CD14-positive monocyte (primary cell): ENCODE measurements around the gene NOS1. TPM values are rescaled to one million over a fixed set of nuclear protein-coding genes. Genes with fewer than 3 reads are reported as not detected.

Source experiments
- DNase-seq, 3 donors: peaks; one replicate each; pipeline ENCODE4 v3.0.0-alpha.2; 2011 to 2022
- H2AFZ ChIP-seq: 2 replicates; pipeline ENCODE4 v1.6.0; 2012; ENCODE audit warnings: mild to moderate bottlenecking, low read depth, low read length, inconsistent platforms; ENCODE audit not compliant: insufficient read depth, poor library complexity, severe bottlenecking
- H3K27ac ChIP-seq, 2 donors: 1 replicate in 1 of 2; 2 replicates in 1 of 2; pipeline ENCODE4 v1.5.1; 2012 to 2013; ENCODE audit warnings: low read length in 2 of 2, control low read depth in 1 of 2, inconsistent platforms in 1 of 2, low read depth in 1 of 2, mild to moderate bottlenecking in 1 of 2
- H3K27me3 ChIP-seq, 2 donors: one replicate each; pipeline versions ENCODE4 v1.6.0 to v1.6.1; 2011 to 2013; ENCODE audit warnings: low read length in 2 of 2; ENCODE audit not compliant: control insufficient read depth in 2 of 2, insufficient read depth in 2 of 2
- H3K36me3 ChIP-seq, 2 donors: replicated peaks in 1 of 2; 1 replicate in 1 of 2; 2 replicates in 1 of 2; pipeline versions ENCODE4 v1.5.1 to v1.6.1; 2012 to 2013; ENCODE audit warnings: low read length in 2 of 2, control low read depth in 1 of 2, inconsistent platforms in 1 of 2, mild to moderate bottlenecking in 1 of 2; ENCODE audit not compliant: insufficient read depth in 2 of 2, control insufficient read depth in 1 of 2
- H3K4me1 ChIP-seq, 2 donors: 1 replicate in 1 of 2; 2 replicates in 1 of 2; pipeline versions ENCODE4 v1.5.1 to v1.6.1; 2012 to 2013; ENCODE audit warnings: low read length in 2 of 2, control low read depth in 1 of 2, inconsistent platforms in 1 of 2, mild to moderate bottlenecking in 1 of 2, moderate library complexity in 1 of 2; ENCODE audit not compliant: insufficient read depth in 2 of 2, control insufficient read depth in 1 of 2
- H3K4me2 ChIP-seq: replicated peaks from 2 replicates; pipeline ENCODE3; 2012; ENCODE audit warnings: low read length, moderate library complexity, mild to moderate bottlenecking; ENCODE audit not compliant: poor library complexity, severe bottlenecking; ENCODE audit errors: extremely low read depth
- H3K4me3 ChIP-seq, 3 experiments: fragments of 200-600 bp in 1 of 3; sonication (generic) in 1 of 3; replicated peaks in 1 of 3; 1 replicate in 2 of 3; 2 replicates in 1 of 3; pipeline ENCODE4 v1.5.1; 2011 to 2013; ENCODE audit warnings: low read length in 3 of 3, mild to moderate bottlenecking in 3 of 3, control low read depth in 2 of 3, low read depth in 2 of 3, inconsistent platforms in 1 of 3, moderate library complexity in 1 of 3
- H3K79me2 ChIP-seq: 2 replicates; pipeline ENCODE4 v1.6.0; 2012; ENCODE audit warnings: mild to moderate bottlenecking, control low read depth, inconsistent platforms, low read length, moderate library complexity; ENCODE audit not compliant: insufficient read depth
- H3K9ac ChIP-seq: 2 replicates; pipeline ENCODE4 v1.6.0; 2017; ENCODE audit warnings: low read length, mild to moderate bottlenecking; ENCODE audit not compliant: insufficient read depth, poor library complexity, severe bottlenecking
- H3K9me3 ChIP-seq, 2 donors: replicated peaks in 1 of 2; 1 replicate in 1 of 2; 2 replicates in 1 of 2; pipeline versions ENCODE4 v1.5.1 to v1.6.1; 2012 to 2013; ENCODE audit warnings: low read length in 2 of 2, control low read depth in 1 of 2; ENCODE audit not compliant: control insufficient read depth in 1 of 2, insufficient read depth in 1 of 2
- H4K20me1 ChIP-seq: 2 replicates; pipeline ENCODE4 v1.6.0; 2012; ENCODE audit warnings: mild to moderate bottlenecking, low read length, control low read depth, moderate library complexity; ENCODE audit not compliant: insufficient read depth
- H3K27ac Mint-ChIP-seq, 7 donors: one replicate each; pipeline ENCODE4 v1.8.0; 2020; ENCODE audit warnings: mild to moderate bottlenecking in 7 of 7, mixed read lengths in 7 of 7, moderate library complexity in 6 of 7, inconsistent platforms in 2 of 7
- H3K27me3 Mint-ChIP-seq, 3 donors: one replicate each; pipeline ENCODE4 v1.8.0; 2021 to 2022; ENCODE audit warnings: low read depth in 3 of 3, mild to moderate bottlenecking in 3 of 3, mixed read lengths in 3 of 3, moderate library complexity in 3 of 3, inconsistent platforms in 1 of 3
- H3K36me3 Mint-ChIP-seq, 2 donors: one replicate each; pipeline ENCODE4 v1.8.0; 2020; ENCODE audit warnings: mixed read lengths in 2 of 2, inconsistent platforms in 1 of 2, mild to moderate bottlenecking in 1 of 2
- H3K4me1 Mint-ChIP-seq: one replicate; pipeline ENCODE4 v1.8.0; 2020; ENCODE audit warnings: mild to moderate bottlenecking, mixed read lengths
- H3K4me3 Mint-ChIP-seq, 2 donors: one replicate each; pipeline ENCODE4 v1.8.0; 2020; ENCODE audit warnings: mild to moderate bottlenecking in 2 of 2, mixed read lengths in 2 of 2, moderate library complexity in 1 of 2
- H3K9me3 Mint-ChIP-seq, 7 donors: one replicate each; pipeline ENCODE4 v1.8.0; 2020 to 2022; ENCODE audit warnings: mixed read lengths in 7 of 7, mild to moderate bottlenecking in 6 of 7, moderate library complexity in 6 of 7, inconsistent platforms in 2 of 7
- CTCF ChIP-seq: fragments of 200-600 bp; IDR thresholded peaks from one replicate; pipeline ENCODE4 v1.8.0; 2022; ENCODE audit warnings: antibody characterized with exemption, mild to moderate bottlenecking
- WGBS: methylation state at CpG from one replicate; pipeline ENCODE4 v1.1.5; 2013; ENCODE audit warnings: missing lambda C conversion rate; ENCODE audit not compliant: insufficient coverage; 5-methylcytosine and 5-hydroxymethylcytosine counted together
- intact Hi-C, 2 donors: fragments of 100-400 bp; cut with micrococcal nuclease; formaldehyde crosslinking; loops; one replicate each; pipeline versions ENCODE4 v1.15.0 to v1.15.1; 2023
- polyA plus RNA-seq, 3 donors: library from polyadenylated mRNA; depleted of rRNA in 1 of 3; unstranded in 2 of 3; stranded (reverse) in 1 of 3; fragments of 300-500 nt in 2 of 3; fragments of >200 nt in 1 of 3; fragmentation: Illumina TruSeq in 2 of 3; gene quantifications; 1 replicate in 2 of 3; 2 replicates in 1 of 3; pipeline ENCODE4 v1.2.3, GENCODE V29; 2012 to 2021

Gene NOS1
- polyA plus RNA-seq, 3 donors, result not detected

- Histone ChIP-seq H3K79me2 (no peaks in the 10 kb centered on the region), H3K9ac (no peak overlapping the region), H3K36me3 (no peaks in the 10 kb centered on the region), H3K4me2 (no peak overlapping the region), H3K9me3 (no peaks in the 10 kb centered on the region), H3K27me3 (peaks cover 0 to 9% of the 10 kb centered on the region in 2 donors), H3K4me1 (no peaks in the 10 kb centered on the region), H3K27ac (no peak overlapping the region), H3K4me3 (no peak overlapping the region), H2AFZ (no peak overlapping the region), H4K20me1 (no peaks in the 10 kb centered on the region)
- peaks cover 9 to 16% (median 12%) of the 10 kb centered on the region in 3 donors for H3K27me3 Mint-ChIP-seq
- H3K4me3 Mint-ChIP-seq, result no peak overlapping the region
- TF ChIP-seq CTCF, result no peak
- no peak for DNase-seq
- intact Hi-C loops, result no loop called here
- WGBS, result 60% methylated on average over 1 of the region's 1 CpG
- no peak overlapping the region for H3K27ac Mint-ChIP-seq
- H3K9me3 Mint-ChIP-seq, result peaks cover 0 to 12% (median 3%) of the 10 kb centered on the region in 7 donors
- H3K4me1 Mint-ChIP-seq, result no peaks in the 10 kb centered on the region
- no peaks in the 10 kb centered on the region for H3K36me3 Mint-ChIP-seq
These were observed 67.9 kb downstream of the NOS1 start for GRCh38 chr12:117293510-117293909.

- Mint-ChIP-seq H3K4me1 (no peaks in the 10 kb centered on the region), H3K36me3 (no peaks in the 10 kb centered on the region), H3K27me3 (peaks cover 9 to 15% (median 12%) of the 10 kb centered on the region in 3 donors), H3K27ac (no peak overlapping the region), H3K9me3 (peaks cover 0 to 12% (median 0%) of the 10 kb centered on the region in 7 donors), H3K4me3 (no peak overlapping the region)
- Histone ChIP-seq H3K9ac (no peak overlapping the region), H4K20me1 (no peaks in the 10 kb centered on the region), H3K4me3 (no peak overlapping the region), H3K79me2 (no peaks in the 10 kb centered on the region), H2AFZ (no peak overlapping the region), H3K4me1 (no peaks in the 10 kb centered on the region), H3K27me3 (peaks cover 0 to 9% of the 10 kb centered on the region in 2 donors), H3K9me3 (no peaks in the 10 kb centered on the region), H3K36me3 (no peaks in the 10 kb centered on the region), H3K27ac (no peak overlapping the region), H3K4me2 (no peak overlapping the region)
- WGBS, result 94% methylated on average over 3 of the region's 3 CpGs
- DNase-seq, result no peak
- no peak for TF ChIP-seq CTCF
- intact Hi-C loops, result no loop called here
These were observed 68.7 kb downstream of the NOS1 start for GRCh38 chr12:117292688-117293087.
